GM12801 (cell line): Measurements from ENCODE around the gene LRRC18.

Source experiments
- TF ChIP-seq, protein P1 (sequence below): IDR thresholded peaks from one replicate; pipeline ENCODE4 v1.5.1; 2011; ENCODE audit warnings: control low read depth; ENCODE audit not compliant: insufficient read length; ENCODE audit errors: extremely low read depth

Gene LRRC18

DNA sequence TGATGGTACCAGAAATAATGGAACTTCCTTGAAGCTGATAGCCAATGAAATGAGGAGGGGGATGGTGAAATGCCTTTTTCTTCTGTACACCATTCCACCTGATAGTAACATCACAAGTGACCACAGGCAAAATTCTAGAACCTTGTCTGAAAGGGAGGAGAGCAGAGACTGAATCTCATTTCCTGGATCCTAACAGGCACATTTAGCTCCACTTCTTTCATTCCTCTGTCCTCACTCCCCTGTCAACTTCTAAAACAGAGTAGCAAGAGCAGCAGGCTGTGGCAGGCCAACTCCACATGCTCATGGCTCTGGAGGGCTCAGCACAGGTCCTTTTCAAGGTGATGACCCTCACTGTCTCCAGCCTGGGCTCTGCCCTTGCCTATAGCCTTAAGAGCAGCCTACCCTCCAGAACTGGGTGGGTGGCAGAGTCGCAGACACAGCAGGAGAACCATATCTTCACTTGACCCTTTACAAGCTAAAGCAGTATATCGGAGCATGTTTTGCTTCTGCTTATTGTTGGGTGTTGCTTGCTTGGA lies at the start of gene LRRC18:
TSS of gene LRRC18 (minus strand) at position 51 of the 536 bp plus-strand sequence. CDS start 25,685 bp downstream, outside the sequence.
- TF ChIP-seq, protein P1, sequence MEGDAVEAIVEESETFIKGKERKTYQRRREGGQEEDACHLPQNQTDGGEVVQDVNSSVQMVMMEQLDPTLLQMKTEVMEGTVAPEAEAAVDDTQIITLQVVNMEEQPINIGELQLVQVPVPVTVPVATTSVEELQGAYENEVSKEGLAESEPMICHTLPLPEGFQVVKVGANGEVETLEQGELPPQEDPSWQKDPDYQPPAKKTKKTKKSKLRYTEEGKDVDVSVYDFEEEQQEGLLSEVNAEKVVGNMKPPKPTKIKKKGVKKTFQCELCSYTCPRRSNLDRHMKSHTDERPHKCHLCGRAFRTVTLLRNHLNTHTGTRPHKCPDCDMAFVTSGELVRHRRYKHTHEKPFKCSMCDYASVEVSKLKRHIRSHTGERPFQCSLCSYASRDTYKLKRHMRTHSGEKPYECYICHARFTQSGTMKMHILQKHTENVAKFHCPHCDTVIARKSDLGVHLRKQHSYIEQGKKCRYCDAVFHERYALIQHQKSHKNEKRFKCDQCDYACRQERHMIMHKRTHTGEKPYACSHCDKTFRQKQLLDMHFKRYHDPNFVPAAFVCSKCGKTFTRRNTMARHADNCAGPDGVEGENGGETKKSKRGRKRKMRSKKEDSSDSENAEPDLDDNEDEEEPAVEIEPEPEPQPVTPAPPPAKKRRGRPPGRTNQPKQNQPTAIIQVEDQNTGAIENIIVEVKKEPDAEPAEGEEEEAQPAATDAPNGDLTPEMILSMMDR, result no peak

DNA sequence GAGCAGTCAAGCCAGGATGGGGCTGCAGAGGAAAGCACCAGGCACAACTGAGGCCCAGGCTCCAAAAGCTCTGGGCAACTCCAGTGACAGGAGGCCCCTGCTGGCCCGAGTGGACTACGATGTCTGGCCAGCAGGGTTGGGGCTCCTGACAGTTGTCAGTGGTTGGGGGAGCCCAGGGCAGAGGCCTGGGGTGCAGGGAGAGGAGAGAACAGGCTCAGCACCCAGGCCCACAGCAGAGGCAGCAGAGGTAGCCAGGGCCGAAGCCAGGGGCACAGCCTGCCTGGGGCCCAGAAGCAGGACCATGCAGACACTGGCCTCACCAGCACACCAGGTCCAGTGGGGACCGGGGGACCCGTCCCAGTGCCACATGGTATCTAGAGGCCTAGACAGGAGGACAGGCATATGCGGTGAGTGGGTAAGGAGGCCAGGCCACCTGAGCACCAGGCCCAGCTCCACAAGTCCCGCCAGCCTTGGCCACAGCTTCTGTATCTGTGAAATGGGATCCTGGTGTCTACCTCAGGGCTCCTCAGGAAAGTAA lies 46.0 kb upstream of the LRRC18 start:
- TF ChIP-seq, protein P1, result no peak

DNA sequence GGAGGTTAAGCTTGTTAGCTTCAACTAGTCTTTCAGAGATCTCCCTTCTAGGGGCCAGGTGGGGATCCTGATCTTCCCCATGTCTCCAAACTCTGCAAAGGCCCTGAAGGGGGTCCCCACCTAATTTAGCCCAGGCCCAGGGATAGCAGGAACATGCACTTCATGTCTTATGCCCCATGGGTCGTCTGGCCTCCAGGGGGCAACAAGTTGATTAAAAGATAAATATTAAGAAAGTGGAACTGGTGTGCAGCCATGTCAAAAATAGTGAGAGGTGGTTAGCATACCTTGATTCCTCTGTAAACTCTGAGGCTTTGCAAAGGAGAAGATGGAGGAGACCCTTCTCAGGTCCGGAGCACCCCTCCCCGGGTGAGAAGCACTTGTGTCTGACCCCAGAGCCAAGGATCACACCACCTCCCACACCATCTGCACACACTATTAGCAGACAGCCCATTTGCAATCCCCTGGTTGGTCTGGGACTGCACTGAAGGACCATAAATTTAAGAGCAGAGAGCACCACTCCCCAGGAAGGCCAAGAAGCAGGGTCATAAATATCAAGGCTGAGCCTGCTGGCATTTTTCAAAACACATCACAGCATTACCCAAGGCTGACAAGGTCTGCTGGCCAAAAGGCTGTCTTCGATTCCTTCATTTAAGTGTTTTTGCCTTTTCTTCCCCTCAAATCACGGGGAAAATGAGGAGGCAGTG lies 44.2 kb upstream of the LRRC18 start:
- TF ChIP-seq, protein P1, result no peak

DNA sequence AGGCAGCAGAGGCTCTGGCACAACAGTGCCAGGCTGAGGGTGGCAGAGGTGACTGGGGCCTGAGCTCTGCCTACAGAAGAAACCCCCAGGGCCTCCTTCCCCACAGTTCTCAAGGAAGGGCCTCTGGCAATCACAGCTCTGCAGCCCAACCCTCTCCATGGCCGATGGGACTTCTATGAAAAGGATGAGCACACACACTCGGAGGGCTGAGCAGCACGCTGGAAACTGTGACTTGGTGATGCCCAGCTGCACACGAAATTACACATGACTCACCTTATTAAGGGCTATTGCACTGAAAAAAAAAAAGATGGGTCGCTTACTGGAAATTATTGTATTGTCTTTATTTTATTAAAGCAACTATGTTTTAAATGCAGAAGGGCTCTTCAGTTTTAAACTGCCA lies 42.9 kb upstream of the LRRC18 start:
- TF ChIP-seq, protein P1, result no peak

DNA sequence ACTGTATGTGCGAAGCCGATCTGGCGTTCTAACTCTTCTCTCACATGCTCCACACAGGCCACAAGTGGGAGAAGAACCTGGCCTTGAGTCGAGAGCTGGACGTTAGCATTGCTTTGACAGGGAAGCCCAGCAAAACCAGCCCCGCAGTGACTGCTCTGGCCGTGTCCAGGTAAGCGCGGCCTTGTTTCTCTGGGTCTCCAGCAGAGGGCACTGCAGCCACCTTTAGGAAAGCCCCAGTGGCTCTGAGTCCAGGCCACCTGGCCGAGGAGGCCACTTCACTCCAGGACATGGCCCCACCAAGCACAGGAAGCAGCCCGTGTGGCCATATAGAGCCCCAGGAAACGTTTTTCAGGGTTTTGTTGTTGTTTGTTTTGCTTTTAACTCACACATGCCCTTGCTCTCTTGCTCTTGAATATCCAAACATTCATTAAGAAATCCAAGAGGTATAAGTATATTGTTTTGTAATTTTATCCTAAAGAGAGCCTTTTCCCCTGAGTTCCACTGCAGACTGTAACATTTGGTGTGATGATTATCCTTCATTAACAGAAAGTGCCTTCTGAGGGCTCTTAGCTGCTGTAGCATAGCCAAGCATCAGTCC lies 41.8 kb upstream of the LRRC18 start:
- TF ChIP-seq, protein P1, result no peak

DNA sequence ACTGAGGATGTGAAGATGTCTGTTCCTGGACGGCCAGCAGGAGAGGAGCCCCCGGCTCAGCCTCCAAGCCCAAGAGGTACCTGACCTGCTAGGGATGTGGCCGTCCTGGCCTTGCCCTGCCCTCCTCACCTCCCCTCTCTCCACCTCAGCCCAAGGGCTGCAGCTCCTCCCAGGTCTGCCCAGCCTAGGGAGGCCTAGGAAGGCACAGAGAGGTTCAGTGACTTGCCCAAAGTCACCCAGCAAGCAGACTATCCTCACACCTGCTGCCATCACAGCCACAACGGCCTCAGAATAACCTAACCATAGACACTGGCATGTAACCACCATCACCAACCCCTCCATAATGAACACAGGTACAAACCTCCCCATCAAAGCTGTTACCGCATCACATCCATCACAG lies 38.7 kb upstream of the LRRC18 start:
- TF ChIP-seq, protein P1, result no peak

DNA sequence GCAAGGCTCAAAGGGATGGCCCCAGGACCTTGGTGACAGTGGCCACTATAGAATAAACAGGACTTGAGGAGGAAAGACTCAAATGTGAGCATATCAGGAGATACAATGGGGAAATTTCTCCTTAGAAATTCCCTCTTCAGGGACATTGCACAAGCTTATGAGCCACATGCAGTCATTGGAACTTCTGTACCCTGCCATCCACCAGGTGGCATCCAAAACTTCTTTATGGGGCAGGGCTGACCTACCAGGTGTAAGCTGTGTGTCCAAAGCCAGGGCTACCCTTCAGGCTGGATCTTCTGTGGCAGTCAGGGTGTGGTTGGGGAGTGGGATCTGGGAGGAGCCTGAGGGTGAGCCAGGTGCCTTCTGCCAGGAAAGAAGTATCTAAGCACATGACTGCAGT lies 36.6 kb upstream of the LRRC18 start:
- TF ChIP-seq, protein P1, result no peak
